AG10803 (cell line): ENCODE measurements around the gene SH3BP2.

Source experiments
- DNase-seq: peaks from one replicate; pipeline ENCODE4 v3.0.0; 2010; ENCODE audit warnings: low read depth
- H3K4me3 ChIP-seq: 2 replicates; pipeline ENCODE4 v1.5.1; 2011; ENCODE audit warnings: mild to moderate bottlenecking, low read length, control low read depth
- CTCF ChIP-seq: conservative IDR thresholded peaks from 2 replicates; pipeline ENCODE4 v1.5.1; 2011; ENCODE audit warnings: mild to moderate bottlenecking, low read length, control low read depth, inconsistent platforms

SH3BP2 gene

DNA sequence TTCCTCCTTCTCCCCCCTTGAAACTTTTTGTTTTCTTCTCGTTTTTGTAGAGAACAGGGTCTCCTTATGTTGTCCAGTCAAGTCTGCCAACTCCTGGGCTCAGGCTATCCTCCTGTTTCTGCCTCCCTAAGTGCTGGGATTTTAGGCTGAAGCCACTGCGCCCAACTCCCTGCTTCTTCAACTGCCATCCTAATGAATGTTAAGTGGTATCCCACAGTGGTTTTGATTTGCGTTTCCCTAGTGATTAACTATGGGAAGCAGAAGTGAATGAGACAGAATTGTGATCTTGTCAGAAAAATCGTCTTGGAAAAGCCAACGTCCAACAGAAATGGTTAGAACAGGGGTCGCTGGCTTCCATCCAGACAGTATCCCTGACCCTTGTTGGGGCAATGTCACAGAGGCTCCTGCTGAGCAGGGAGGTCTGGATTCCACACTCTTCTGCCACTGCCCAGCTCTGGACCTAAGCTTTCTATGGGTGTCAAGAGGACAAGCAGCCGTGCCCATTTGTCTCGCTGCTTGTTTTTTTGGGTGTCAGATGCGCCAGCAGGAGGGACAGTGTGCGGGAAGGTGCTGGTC is 49.9 kb downstream of the SH3BP2 start:
- TF ChIP-seq CTCF: no peak
- DNase-seq: no peak
- peak overlapping the region; percentile 73 for H3K4me3 ChIP-seq

- H3K4me3 ChIP-seq: peak within 1 kb of the TSS; percentile 83
- no peak for TF ChIP-seq CTCF
- peak; percentile 92 for DNase-seq
These were observed 50.5 kb downstream of the SH3BP2 start, which contains the start of gene ADD1 for GRCh38 chr4:2843263-2843940. ADD1 (plus strand) TSS chr4:2843844; CDS start chr4:2875916, 32,072 bp downstream.

GRCh38 chr4:2843941-2844584 is 51.2 kb downstream of the SH3BP2 start:
- no peak for TF ChIP-seq CTCF
- H3K4me3 ChIP-seq: peak overlapping the region; percentile 83
- DNase-seq: peak; percentile 23

DNA sequence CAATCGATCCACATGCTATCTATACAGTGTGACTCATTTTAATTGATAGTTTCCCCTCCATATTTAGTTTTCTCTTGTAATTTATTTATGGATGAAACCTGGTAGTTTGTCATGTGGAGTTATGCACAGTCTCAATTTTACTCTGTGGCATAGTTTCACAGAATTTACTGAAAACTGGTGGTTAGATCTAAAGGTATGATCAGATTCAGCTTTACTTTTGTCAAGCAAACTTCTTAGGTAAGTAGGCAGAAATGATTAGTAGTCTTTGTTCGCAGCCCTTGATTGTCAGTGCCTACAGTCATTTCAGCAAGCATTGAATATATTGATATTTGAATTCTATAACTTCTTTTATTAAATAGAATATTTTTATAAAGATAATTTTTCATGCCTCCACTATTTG is 53.3 kb downstream of the SH3BP2 start:
- no peak for TF ChIP-seq CTCF
- no peak overlapping the region for H3K4me3 ChIP-seq
- no peak for DNase-seq

DNA sequence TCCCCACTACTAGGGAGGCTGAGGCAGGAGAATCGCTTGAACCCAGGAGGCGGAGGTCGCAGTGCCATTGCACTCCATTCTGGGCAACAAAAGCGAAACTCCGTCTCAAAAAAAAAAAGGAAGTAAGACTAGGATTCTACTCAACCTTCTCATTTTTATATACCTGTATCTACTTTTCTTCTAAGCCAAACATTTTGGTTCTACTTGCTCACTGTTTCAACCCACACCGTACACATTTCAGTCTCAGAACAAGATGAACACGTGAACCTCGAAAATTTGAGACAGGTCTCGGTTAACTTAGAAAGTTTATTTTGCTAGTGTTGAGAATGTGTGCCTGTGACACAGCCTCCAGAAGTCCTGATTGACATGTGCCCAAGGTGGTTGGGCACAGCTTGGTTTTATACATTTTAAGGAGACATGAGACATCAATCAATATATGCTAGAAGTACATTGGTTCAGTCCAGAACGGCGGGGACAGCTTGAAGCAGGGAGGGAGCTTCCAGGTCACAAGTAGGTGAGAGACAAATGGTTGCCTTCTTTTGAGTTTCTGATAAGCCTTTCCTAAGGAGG is 54.5 kb downstream of the SH3BP2 start:
- no peak for DNase-seq
- H3K4me3 ChIP-seq: no peak overlapping the region
- TF ChIP-seq CTCF: no peak

DNA sequence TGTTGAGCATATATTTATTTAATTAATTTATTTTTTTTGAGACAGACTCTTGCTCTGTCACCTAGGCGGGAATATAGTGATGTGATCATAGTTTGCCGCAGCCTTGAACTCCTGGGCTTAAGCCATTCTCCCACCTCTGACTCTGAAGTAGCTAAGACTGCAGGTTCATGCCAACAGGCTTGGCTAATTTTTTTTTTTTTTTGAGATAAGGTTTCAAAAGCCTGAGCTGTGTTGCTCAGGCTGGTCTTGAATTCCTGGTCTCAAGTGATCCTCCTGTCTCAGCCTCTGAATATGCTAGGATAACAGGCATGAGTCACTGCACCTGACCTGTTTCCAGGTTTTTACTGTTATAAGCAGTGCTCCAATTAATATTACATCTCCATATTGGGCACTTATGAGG is 55.6 kb downstream of the SH3BP2 start:
- H3K4me3 ChIP-seq: no peak overlapping the region
- no peak for TF ChIP-seq CTCF
- DNase-seq: no peak
